Astrocyte (in vitro differentiated cells and primary cell): Measurements from ENCODE around the gene STAP2. TPM values are rescaled to one million over a fixed set of nuclear protein-coding genes. Genes with fewer than 3 reads are reported as not detected.

ENCODE experiments used
- DNase-seq: peaks from one replicate; pipeline ENCODE4 v3.0.0-alpha.2; 2010; ENCODE audit warnings: low read depth
- FAIRE-seq: peaks from 2 replicates; lab custom pipeline; 2011; peaks lifted over from hg19 to GRCh38; lab: Jason Lieb, UNC
- H2AFZ ChIP-seq: 2 replicates; pipeline ENCODE4 v1.6.0; 2012; ENCODE audit warnings: low read depth, low read length, inconsistent platforms
- H3K27ac ChIP-seq: 2 replicates; pipeline ENCODE4 v1.5.1; 2011; ENCODE audit warnings: low read depth, low read length, inconsistent platforms
- H3K27me3 ChIP-seq: 2 replicates; pipeline ENCODE4 v1.6.0; 2011; ENCODE audit warnings: low read length, inconsistent platforms; ENCODE audit not compliant: insufficient read depth
- H3K36me3 ChIP-seq: 2 replicates; pipeline ENCODE4 v1.5.1; 2011; ENCODE audit warnings: low read length, inconsistent platforms; ENCODE audit not compliant: insufficient read depth
- H3K4me1 ChIP-seq: 2 replicates; pipeline ENCODE4 v1.5.1; 2011; ENCODE audit warnings: low read length, inconsistent platforms; ENCODE audit not compliant: insufficient read depth
- H3K4me2 ChIP-seq: 2 replicates; pipeline ENCODE4 v1.6.0; 2012; ENCODE audit warnings: low read length, inconsistent platforms
- H3K4me3 ChIP-seq: 2 replicates; pipeline ENCODE4 v1.5.1; 2011; ENCODE audit warnings: low read depth, mild to moderate bottlenecking, low read length, inconsistent platforms; ENCODE audit not compliant: insufficient read depth
- H3K79me2 ChIP-seq: 2 replicates; pipeline ENCODE4 v1.6.0; 2012; ENCODE audit warnings: mild to moderate bottlenecking, low read length, inconsistent platforms; ENCODE audit not compliant: insufficient read depth
- H3K9ac ChIP-seq: 2 replicates; pipeline ENCODE4 v1.6.0; 2012; ENCODE audit warnings: mild to moderate bottlenecking, low read length, inconsistent platforms
- H3K9me3 ChIP-seq: 2 replicates; pipeline ENCODE4 v1.5.1; 2012; ENCODE audit warnings: low read depth, mild to moderate bottlenecking, low read length, inconsistent platforms; ENCODE audit not compliant: insufficient read depth
- H4K20me1 ChIP-seq: 2 replicates; pipeline ENCODE4 v1.6.0; 2012; ENCODE audit warnings: low read length, inconsistent platforms; ENCODE audit not compliant: insufficient read depth
- H3K27ac Mint-ChIP-seq: one replicate; pipeline ENCODE4 v1.8.0; 2021; ENCODE audit warnings: mild to moderate bottlenecking, mixed read lengths; ENCODE audit not compliant: unreplicated experiment
- H3K27me3 Mint-ChIP-seq: one replicate; pipeline ENCODE4 v1.8.0; 2021; ENCODE audit warnings: low read depth, mixed read lengths; ENCODE audit not compliant: unreplicated experiment
- H3K36me3 Mint-ChIP-seq: one replicate; pipeline ENCODE4 v1.8.0; 2021; ENCODE audit warnings: low read depth, mixed read lengths; ENCODE audit not compliant: unreplicated experiment
- H3K4me1 Mint-ChIP-seq: one replicate; pipeline ENCODE4 v1.8.0; 2021; ENCODE audit warnings: low read depth, mixed read lengths; ENCODE audit not compliant: unreplicated experiment
- H3K4me3 Mint-ChIP-seq: one replicate; pipeline ENCODE4 v1.8.0; 2021; ENCODE audit warnings: mild to moderate bottlenecking, moderate library complexity, mixed read lengths; ENCODE audit not compliant: unreplicated experiment
- H3K9me3 Mint-ChIP-seq: one replicate; pipeline ENCODE4 v1.8.0; 2021; ENCODE audit warnings: mild to moderate bottlenecking, mixed read lengths; ENCODE audit not compliant: unreplicated experiment
- CTCF ChIP-seq: IDR thresholded peaks from 2 replicates; pipeline ENCODE4 v1.5.1; 2011; ENCODE audit warnings: low read depth, mild to moderate bottlenecking, inconsistent platforms, low read length, moderate library complexity; ENCODE audit not compliant: insufficient read depth
- EZH2 ChIP-seq: IDR thresholded peaks from 2 replicates; pipeline ENCODE4 v1.6.1; 2012; ENCODE audit warnings: mild to moderate bottlenecking, low read length, inconsistent platforms; ENCODE audit not compliant: insufficient read depth
- total RNA-seq: library from RNA; stranded (reverse); gene quantifications from 2 replicates; pipeline ENCODE4 v1.2.1, GENCODE V29; 2021

STAP2 gene
- total RNA-seq, 1 donor from 2014 or later = 5.3 TPM

GRCh38 chr19:4360081-4360569 is 21.5 kb upstream of the STAP2 start:
- H3K9me3 ChIP-seq = no peaks in the 10 kb centered on the region
- no peaks in the 10 kb centered on the region for H3K4me1 ChIP-seq
- no peak for DNase-seq
- TF ChIP-seq CTCF (no peak), EZH2 (no peak)
- Mint-ChIP-seq H3K36me3 (no peaks in the 10 kb centered on the region), H3K27me3 (no peaks in the 10 kb centered on the region), H3K4me3 (no peak overlapping the region), H3K4me1 (no peaks in the 10 kb centered on the region), H3K9me3 (no peaks in the 10 kb centered on the region), H3K27ac (no peak overlapping the region)
- H3K9ac ChIP-seq = no peak overlapping the region
- H2AFZ ChIP-seq = no peak overlapping the region
- no peak overlapping the region for H3K4me3 ChIP-seq
- FAIRE-seq = no peak
- H3K36me3 ChIP-seq = peaks cover 5% of the 10 kb centered on the region
- no peak overlapping the region for H3K4me2 ChIP-seq
- no peak overlapping the region for H3K27ac ChIP-seq
- no peaks in the 10 kb centered on the region for H3K27me3 ChIP-seq
- peaks cover 36% of the 10 kb centered on the region for H4K20me1 ChIP-seq
- no peaks in the 10 kb centered on the region for H3K79me2 ChIP-seq

- Mint-ChIP-seq H3K4me3 (no peak overlapping the region), H3K9me3 (no peaks in the 10 kb centered on the region), H3K36me3 (no peaks in the 10 kb centered on the region), H3K4me1 (no peaks in the 10 kb centered on the region), H3K27ac (no peak overlapping the region), H3K27me3 (no peaks in the 10 kb centered on the region)
- Histone ChIP-seq H3K4me3 (no peak overlapping the region), H3K27ac (no peak overlapping the region), H3K36me3 (peaks cover 3% of the 10 kb centered on the region), H4K20me1 (peaks cover 36% of the 10 kb centered on the region), H2AFZ (no peak overlapping the region), H3K27me3 (no peaks in the 10 kb centered on the region), H3K4me2 (no peak overlapping the region), H3K79me2 (no peaks in the 10 kb centered on the region), H3K9ac (no peak overlapping the region), H3K9me3 (no peaks in the 10 kb centered on the region), H3K4me1 (no peaks in the 10 kb centered on the region)
- DNase-seq (no peak), FAIRE-seq (no peak)
- TF ChIP-seq EZH2 (no peak), CTCF (no peak)
These were observed 21.0 kb upstream of the STAP2 start for GRCh38 chr19:4359627-4360000.

- H3K79me2 ChIP-seq = no peaks in the 10 kb centered on the region
- Mint-ChIP-seq H3K27me3 (no peaks in the 10 kb centered on the region), H3K4me1 (no peaks in the 10 kb centered on the region), H3K36me3 (no peaks in the 10 kb centered on the region), H3K4me3 (no peak overlapping the region), H3K27ac (no peak overlapping the region), H3K9me3 (no peaks in the 10 kb centered on the region)
- FAIRE-seq = no peak
- no peak overlapping the region for H2AFZ ChIP-seq
- H3K4me3 ChIP-seq = no peak overlapping the region
- DNase-seq = no peak
- no peaks in the 10 kb centered on the region for H3K27me3 ChIP-seq
- no peak overlapping the region for H3K9ac ChIP-seq
- H3K27ac ChIP-seq = no peak overlapping the region
- H3K4me1 ChIP-seq = no peaks in the 10 kb centered on the region
- no peaks in the 10 kb centered on the region for H3K9me3 ChIP-seq
- H4K20me1 ChIP-seq = peaks cover 32% of the 10 kb centered on the region
- TF ChIP-seq EZH2 (no peak), CTCF (no peak)
- H3K36me3 ChIP-seq = peaks cover 3% of the 10 kb centered on the region
- H3K4me2 ChIP-seq = no peak overlapping the region
These were observed 20.3 kb upstream of the STAP2 start for GRCh38 chr19:4358709-4359626.
